Liver (tissue), 3 donors: ENCODE data around the gene TNNC2.

Experiments used
- CTCF ChIP-seq: fragments of 150-350 bp; IDR thresholded peaks from 2 replicates; pipeline ENCODE4 v1.5.1; 2017; ENCODE audit warnings: improper control_type of control experiment, low read depth, low read length; ENCODE audit not compliant: missing input control
- FOXA2 ChIP-seq: IDR thresholded peaks from 2 replicates; pipeline ENCODE4 v1.6.1; 2016; ENCODE audit warnings: antibody characterized with exemption
- GABPA ChIP-seq, 2 donors: IDR thresholded peaks in 1 of 2; conservative IDR thresholded peaks in 1 of 2; 2 replicates each; pipeline ENCODE4 v1.6.1; 2016; ENCODE audit warnings: antibody characterized with exemption in 2 of 2, mild to moderate bottlenecking in 1 of 2, moderate library complexity in 1 of 2
- HNF4A ChIP-seq, 2 donors: conservative IDR thresholded peaks; 2 replicates each; pipeline ENCODE4 v1.6.1; 2016; ENCODE audit warnings: antibody characterized with exemption in 2 of 2, mild to moderate bottlenecking in 2 of 2
- JUND ChIP-seq, 2 donors: IDR thresholded peaks; 2 replicates each; pipeline ENCODE4 v1.6.1; 2016; ENCODE audit warnings: antibody characterized with exemption in 2 of 2
- MAX ChIP-seq: IDR thresholded peaks from 2 replicates; pipeline ENCODE4 v1.6.1; 2016; ENCODE audit warnings: antibody characterized with exemption
- REST ChIP-seq: IDR thresholded peaks from 2 replicates; pipeline ENCODE4 v1.6.1; 2016; ENCODE audit warnings: antibody characterized with exemption, mild to moderate bottlenecking
- SP1 ChIP-seq: IDR thresholded peaks from 2 replicates; pipeline ENCODE4 v1.6.1; 2018; ENCODE audit warnings: antibody characterized with exemption, mild to moderate bottlenecking
- TAF1 ChIP-seq: conservative IDR thresholded peaks from 2 replicates; pipeline ENCODE4 v1.6.1; 2016; ENCODE audit warnings: antibody characterized with exemption, mild to moderate bottlenecking
- ZBTB33 ChIP-seq: IDR thresholded peaks from 2 replicates; pipeline ENCODE4 v1.6.1; 2016; ENCODE audit warnings: antibody characterized with exemption
- donor health status: healthy.
- donor health status: healthy.

- TF ChIP-seq FOXA2 (no peak), CTCF (no peak), MAX (no peak), GABPA (IDR thresholded peaks at IDR 0.05 in 1 of 2, conservative IDR thresholded peaks at IDR 0.05 in 1 of 2) (no peak), HNF4A (conservative IDR thresholded peaks at IDR 0.05) (no peak), SP1 (no peak), ZBTB33 (no peak), REST (no peak), JUND (IDR thresholded peaks at IDR 0.05) (no peak), TAF1 (no peak)
Observed at GRCh38 chr20:45813006-45813340, 14.1 kb downstream of the TNNC2 start.
